ENCODE data around the gene SFXN3.

SFXN3 gene

DNA sequence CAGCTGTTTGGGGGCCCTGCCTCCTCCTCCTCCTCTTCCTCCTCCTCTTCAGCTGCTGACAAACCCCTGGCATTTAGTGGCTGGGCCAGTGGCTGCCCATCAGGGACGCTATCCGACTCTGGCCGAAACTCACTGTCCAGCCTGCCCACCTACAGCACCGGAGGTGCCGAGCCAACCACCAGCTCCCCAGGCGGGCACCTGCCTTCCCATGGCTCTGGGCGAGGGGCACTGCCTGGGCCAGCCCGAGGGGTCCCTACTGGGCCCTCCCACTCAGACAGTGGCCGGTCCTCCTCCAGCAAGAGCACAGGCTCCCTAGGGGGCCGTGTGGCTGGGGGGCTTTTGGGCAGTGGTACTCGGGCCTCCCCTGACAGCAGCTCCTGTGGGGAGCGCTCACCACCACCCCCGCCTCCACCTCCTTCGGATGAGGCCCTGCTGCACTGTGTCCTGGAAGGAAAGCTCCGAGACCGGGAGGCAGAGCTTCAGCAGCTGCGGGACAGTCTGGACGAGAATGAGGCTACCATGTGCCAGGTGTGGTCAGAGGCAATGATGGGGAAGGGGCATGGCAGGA is 27.3 kb upstream of the SFXN3 start:
- no peaks in the 10 kb centered on the region for H3K79me2 ChIP-seq (ENCODE audit: insufficient read depth, low read length)
- no peak overlapping the region for H3K4me3 ChIP-seq (ENCODE audit: insufficient read depth, low read length, poor library complexity, severe bottlenecking)
- no peak overlapping the region for H3K9ac ChIP-seq (ENCODE audit: low read length)
- H3F3A ChIP-seq (ENCODE audit: insufficient read depth) = peaks cover 2% of the 10 kb centered on the region
- no peaks in the 10 kb centered on the region for H3K36me3 ChIP-seq (ENCODE audit: low read length)
- TF ChIP-seq, protein P1, sequence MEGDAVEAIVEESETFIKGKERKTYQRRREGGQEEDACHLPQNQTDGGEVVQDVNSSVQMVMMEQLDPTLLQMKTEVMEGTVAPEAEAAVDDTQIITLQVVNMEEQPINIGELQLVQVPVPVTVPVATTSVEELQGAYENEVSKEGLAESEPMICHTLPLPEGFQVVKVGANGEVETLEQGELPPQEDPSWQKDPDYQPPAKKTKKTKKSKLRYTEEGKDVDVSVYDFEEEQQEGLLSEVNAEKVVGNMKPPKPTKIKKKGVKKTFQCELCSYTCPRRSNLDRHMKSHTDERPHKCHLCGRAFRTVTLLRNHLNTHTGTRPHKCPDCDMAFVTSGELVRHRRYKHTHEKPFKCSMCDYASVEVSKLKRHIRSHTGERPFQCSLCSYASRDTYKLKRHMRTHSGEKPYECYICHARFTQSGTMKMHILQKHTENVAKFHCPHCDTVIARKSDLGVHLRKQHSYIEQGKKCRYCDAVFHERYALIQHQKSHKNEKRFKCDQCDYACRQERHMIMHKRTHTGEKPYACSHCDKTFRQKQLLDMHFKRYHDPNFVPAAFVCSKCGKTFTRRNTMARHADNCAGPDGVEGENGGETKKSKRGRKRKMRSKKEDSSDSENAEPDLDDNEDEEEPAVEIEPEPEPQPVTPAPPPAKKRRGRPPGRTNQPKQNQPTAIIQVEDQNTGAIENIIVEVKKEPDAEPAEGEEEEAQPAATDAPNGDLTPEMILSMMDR (IDR thresholded peaks at IDR 0.05; ENCODE audit: insufficient read depth, low read length, poor library complexity, severe bottlenecking) = no peak
- no peaks in the 10 kb centered on the region for H3K9me2 ChIP-seq (replicated peaks; ENCODE audit: insufficient read depth, low read length)
- H2AFZ ChIP-seq (ENCODE audit: low read depth, low read length, severe bottlenecking) = no peak overlapping the region
- no peak overlapping the region for H3K27ac ChIP-seq (ENCODE audit: low read depth, low read length)
- H4K20me1 ChIP-seq (ENCODE audit: low read depth, low read length) = no peaks in the 10 kb centered on the region
- no peaks in the 10 kb centered on the region for H3K27me3 ChIP-seq (ENCODE audit: low read length)
- no peaks in the 10 kb centered on the region for H3K9me3 ChIP-seq (ENCODE audit: insufficient read depth, low read length)
- H3K4me2 ChIP-seq (ENCODE audit: low read depth, low read length, poor library complexity, severe bottlenecking) = no peak overlapping the region

DNA sequence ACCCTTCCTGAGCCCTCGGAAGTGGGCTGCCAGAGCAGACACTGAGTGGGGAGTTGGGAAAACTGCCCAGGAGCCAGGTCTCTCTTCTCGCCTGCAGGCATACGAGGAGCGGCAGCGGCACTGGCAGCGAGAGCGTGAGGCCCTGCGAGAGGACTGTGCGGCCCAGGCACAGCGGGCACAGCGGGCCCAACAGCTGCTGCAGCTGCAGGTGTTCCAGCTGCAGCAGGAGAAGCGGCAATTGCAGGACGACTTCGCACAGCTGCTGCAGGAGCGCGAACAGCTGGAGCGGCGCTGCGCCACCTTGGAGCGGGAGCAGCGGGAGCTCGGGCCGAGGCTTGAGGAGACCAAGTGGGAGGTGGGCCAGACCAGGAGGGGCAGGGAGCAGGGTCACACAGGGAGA is 25.7 kb upstream of the SFXN3 start:
- no peak overlapping the region for H3K27ac ChIP-seq (ENCODE audit: low read depth, low read length)
- TF ChIP-seq, protein P1 (IDR thresholded peaks at IDR 0.05; ENCODE audit: insufficient read depth, low read length, poor library complexity, severe bottlenecking) = no peak
- TF ChIP-seq EZH2phosphoT487 (conservative IDR thresholded peaks at IDR 0.05; ENCODE audit: low read length) = no peak
- no peaks in the 10 kb centered on the region for H3K27me3 ChIP-seq (ENCODE audit: low read length)
- no peaks in the 10 kb centered on the region for H3F3A ChIP-seq (ENCODE audit: insufficient read depth)
- no peak overlapping the region for H2AFZ ChIP-seq (ENCODE audit: low read depth, low read length, severe bottlenecking)
- H3K4me2 ChIP-seq (ENCODE audit: low read depth, low read length, poor library complexity, severe bottlenecking) = no peak overlapping the region
- H3K9me2 ChIP-seq (replicated peaks; ENCODE audit: insufficient read depth, low read length) = no peaks in the 10 kb centered on the region
- no peak overlapping the region for H3K4me3 ChIP-seq (ENCODE audit: insufficient read depth, low read length, poor library complexity, severe bottlenecking)
- H3K9me3 ChIP-seq (ENCODE audit: insufficient read depth, low read length) = no peaks in the 10 kb centered on the region
- no peaks in the 10 kb centered on the region for H3K36me3 ChIP-seq (ENCODE audit: low read length)
- no peaks in the 10 kb centered on the region for H4K20me1 ChIP-seq (ENCODE audit: low read depth, low read length)
- H3K79me2 ChIP-seq (ENCODE audit: insufficient read depth, low read length) = no peaks in the 10 kb centered on the region
- no peak overlapping the region for H3K9ac ChIP-seq (ENCODE audit: low read length)

DNA sequence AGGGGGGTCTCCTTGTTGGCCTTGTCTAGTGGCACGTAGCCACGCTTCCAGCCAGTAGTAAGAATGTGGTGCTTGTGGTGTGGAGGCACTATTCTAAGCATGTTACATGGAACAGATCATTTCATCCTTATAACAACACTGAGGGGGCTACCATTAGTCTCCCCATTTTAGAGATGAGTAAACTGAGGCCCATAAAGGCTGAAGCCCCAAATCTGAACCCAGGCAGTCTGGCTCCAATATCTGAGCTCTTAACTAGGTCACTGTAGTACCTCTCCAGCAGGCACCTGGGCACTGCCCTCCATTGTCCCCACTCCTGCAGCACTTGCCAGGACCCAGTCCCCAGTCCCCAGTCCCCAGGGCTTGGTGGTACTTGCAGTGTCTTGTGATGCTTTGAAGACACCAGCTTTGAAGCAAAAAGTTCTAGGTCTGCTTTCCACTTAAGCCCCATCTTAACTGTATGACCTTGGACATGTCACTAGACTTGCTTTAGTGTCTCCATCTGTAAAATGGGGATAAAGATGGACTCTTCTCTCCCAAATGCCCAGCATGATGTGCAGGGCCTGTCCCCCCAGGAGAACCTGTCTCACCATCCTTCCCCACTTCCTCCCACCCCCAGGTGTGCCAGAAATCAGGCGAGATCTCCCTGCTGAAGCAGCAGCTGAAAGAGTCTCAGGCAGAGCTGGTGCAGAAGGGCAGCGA is 25.0 kb upstream of the SFXN3 start:
- Histone ChIP-seq H3K9me2 (replicated peaks; ENCODE audit: insufficient read depth, low read length) (no peaks in the 10 kb centered on the region), H3K4me3 (ENCODE audit: insufficient read depth, low read length, poor library complexity, severe bottlenecking) (no peak overlapping the region), H3F3A (ENCODE audit: insufficient read depth) (no peaks in the 10 kb centered on the region), H3K27ac (ENCODE audit: low read depth, low read length) (no peak overlapping the region), H2AFZ (ENCODE audit: low read depth, low read length, severe bottlenecking) (no peak overlapping the region), H3K9me3 (ENCODE audit: insufficient read depth, low read length) (no peaks in the 10 kb centered on the region), H3K9ac (ENCODE audit: low read length) (no peak overlapping the region), H3K27me3 (ENCODE audit: low read length) (no peaks in the 10 kb centered on the region), H3K36me3 (ENCODE audit: low read length) (no peaks in the 10 kb centered on the region), H3K79me2 (ENCODE audit: insufficient read depth, low read length) (no peaks in the 10 kb centered on the region), H3K4me2 (ENCODE audit: low read depth, low read length, poor library complexity, severe bottlenecking) (no peak overlapping the region), H4K20me1 (ENCODE audit: low read depth, low read length) (no peaks in the 10 kb centered on the region)
- TF ChIP-seq, protein P1 (IDR thresholded peaks at IDR 0.05; ENCODE audit: insufficient read depth, low read length, poor library complexity, severe bottlenecking) = no peak
- TF ChIP-seq EZH2phosphoT487 (conservative IDR thresholded peaks at IDR 0.05; ENCODE audit: low read length) = no peak
